A549 treated with GW870086 at 1 μM for 4 hours (cell line): ENCODE measurements around the gene PRSS8. TPM values are rescaled to one million over a fixed set of nuclear protein-coding genes. Genes with fewer than 3 reads are reported as not detected.

Experiments used
- total RNA-seq: library from RNA; stranded (reverse); fragments of 200-300 nt; extraction: Qiagen RNA extraction; gene quantifications from 5 replicates; pipeline ENCODE4 v1.2.3, GENCODE V29; 2022; ENCODE audit warnings: low read depth

Gene PRSS8
- total RNA-seq, result 0.72 to 1.1 TPM (median 0.85 TPM) in 5 replicates

GRCh38 chr16:31135535-31136286 is at the start of gene PRSS8:
TSS of gene PRSS8 (minus strand) at chr16:31135727. CDS start at chr16:31135498, 229 bp downstream.

GRCh38 chr16:31179747-31180459 is 44.4 kb upstream of the PRSS8 start, which contains the start of gene FUS:
TSS of gene FUS (plus strand) at chr16:31180139. CDS start at chr16:31180215, 76 bp downstream.

DNA sequence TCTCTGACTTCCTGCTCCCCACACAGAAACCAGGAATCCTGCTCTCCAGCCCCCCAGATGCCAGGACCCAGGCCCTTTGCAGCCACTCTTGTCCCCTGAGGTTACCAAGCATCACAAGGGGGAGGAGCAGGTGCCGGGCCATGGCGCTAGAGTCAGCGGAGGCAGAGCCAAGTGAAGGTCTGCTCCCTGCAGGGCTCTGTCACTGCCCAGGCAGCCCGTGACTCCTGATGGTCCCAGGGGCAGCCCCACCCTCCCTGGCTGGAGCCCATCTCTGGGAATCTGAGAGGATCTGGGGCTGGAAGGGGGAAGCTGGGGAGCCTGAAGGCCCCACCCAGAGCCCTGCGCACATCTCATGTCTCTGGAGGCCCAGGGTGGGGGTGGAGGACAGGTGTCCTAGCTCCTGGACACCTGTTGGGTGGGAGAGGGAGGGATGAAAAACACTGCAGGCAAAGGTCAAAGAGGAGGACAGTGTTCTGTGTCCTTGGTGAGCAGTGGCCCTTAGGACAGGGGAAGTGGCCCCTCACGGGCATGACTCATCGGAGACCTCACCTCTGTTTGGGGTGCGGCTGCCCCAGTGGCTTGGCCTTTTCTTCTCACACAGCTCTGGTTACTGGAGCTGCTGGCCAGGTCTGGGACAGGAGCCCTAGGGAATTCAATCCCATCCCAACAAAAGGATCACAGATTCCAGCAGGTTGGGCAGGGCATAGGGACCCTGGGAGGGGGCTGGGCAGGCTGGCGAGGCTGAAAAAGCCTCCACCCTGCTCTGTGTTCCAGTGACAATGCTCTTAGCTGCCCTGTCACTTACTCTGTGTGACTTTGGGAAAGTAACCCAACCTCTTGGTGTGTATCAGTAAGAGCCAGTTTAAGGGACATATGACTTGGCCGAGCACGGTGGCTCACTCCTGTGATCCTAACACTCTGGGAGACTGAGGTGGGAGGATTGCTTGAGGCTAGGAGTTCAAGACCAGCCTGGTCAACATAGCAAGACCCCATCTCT is 14.7 kb upstream of the PRSS8 start, which contains the start of gene PRSS36:
PRSS36 (minus strand) TSS at position 173 of the 997 bp plus-strand sequence; CDS start at position 142, 31 bp downstream.

GRCh38 chr16:31117384-31118222 is 17.9 kb downstream of the PRSS8 start, which contains the start of gene KAT8:
TSS of gene KAT8 (plus strand) at chr16:31117664. CDS start at chr16:31117682, 18 bp downstream.

GRCh38 chr16:31108035-31108793 is 27.3 kb downstream of the PRSS8 start, which contains the start of gene BCKDK:
TSS of gene BCKDK (plus strand) at chr16:31108386. CDS start at chr16:31109224, 838 bp downstream.

DNA sequence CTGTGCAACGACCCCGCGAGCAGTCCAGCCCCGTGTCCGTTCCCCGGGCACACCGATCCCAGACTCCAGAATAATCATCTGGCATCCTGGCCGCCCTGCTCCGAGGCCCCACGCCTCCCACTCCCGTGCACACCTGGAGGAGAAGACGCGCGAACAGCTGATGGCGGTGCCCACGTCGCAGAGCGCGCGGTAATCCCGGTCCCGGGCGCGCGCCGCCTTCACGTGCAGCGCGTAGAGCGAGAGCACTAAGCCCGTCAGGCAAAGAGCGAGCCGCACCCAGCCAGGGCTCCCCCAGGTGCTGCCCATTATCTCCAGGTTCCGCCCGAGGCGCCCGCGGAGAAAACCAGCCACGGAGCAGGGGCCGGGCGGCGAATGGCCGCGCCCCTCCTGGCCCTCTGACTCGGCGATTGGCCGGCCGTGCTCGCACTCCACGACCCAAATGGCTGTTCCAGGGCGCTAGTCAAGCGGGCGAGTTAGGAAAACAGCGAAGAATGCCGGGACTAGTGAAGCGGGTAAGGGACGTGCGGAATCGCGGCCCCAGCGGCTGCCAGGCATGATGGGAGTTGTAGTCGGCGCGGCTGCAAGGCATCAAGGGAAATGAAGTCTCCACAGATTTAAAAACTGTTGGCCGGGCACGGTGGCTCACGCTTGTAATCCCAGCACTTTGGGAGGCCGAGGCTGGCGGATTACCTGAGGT is 41.0 kb downstream of the PRSS8 start, which contains the start of gene VKORC1:
VKORC1 (minus strand) TSS at position 374 of the 697 bp plus-strand sequence; CDS start at position 306, 68 bp downstream.

DNA sequence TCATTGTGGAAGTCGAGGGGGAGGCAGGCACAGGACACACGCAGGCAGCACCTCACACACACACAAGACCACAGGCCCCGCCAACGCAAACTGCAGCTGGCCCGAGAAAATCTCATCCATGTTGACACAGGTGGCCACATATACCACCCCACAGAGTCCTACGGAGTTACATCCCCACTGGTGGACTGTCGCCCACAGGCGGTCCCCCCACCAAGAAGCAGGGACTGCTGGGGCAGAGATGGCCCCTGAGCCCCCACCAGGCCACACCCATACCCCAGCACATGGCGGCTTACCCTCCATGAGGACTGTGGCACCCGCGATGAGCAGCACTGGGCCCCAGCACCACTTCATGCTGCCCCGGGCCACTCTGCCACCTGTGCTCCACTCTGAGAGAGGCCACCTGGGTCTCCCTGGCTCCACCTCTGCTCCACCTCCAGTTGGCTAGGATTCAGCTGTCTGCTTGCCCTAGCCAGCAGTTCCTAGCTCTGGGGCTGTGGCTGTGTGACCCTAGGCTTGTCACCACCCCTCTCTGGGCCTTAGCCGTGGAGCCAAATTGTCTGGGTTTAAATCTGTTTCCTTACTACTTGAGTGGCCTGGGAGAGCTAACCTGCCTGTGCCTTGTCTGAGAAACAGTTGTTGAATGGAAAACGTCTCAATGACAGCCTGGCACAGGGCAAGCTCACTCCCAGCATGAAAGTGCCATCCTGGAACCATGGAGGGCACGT is 46.9 kb downstream of the PRSS8 start, which contains the start of gene PRSS53:
PRSS53 (minus strand) TSS at position 485 of the 725 bp plus-strand sequence; CDS start at position 351, 134 bp downstream.

Other genes with a start within 250 kb of the PRSS8 start
- gene BCL7C, start 241.7 kb downstream of the PRSS8 start, total RNA-seq, result 26.1 to 42.8 TPM (median 37.7 TPM) in 5 replicates
- 0.13 to 0.39 TPM (median 0.23 TPM) in 4 of 5 replicates, not detected in the other for gene CTF1, start 239.1 kb downstream of the PRSS8 start, total RNA-seq
- gene FBXL19, start 212.2 kb downstream of the PRSS8 start, total RNA-seq, result 12.9 to 20.9 TPM (median 19.0 TPM) in 5 replicates
- gene ORAI3, start 186.7 kb downstream of the PRSS8 start, total RNA-seq, result 10.0 to 14.0 TPM (median 12.7 TPM) in 5 replicates
- 13.9 to 22.3 TPM (median 19.3 TPM) in 5 replicates for gene SETD1A, start 178.0 kb downstream of the PRSS8 start, total RNA-seq
- gene HSD3B7, start 150.5 kb downstream of the PRSS8 start, total RNA-seq, result 14.0 to 17.1 TPM (median 14.3 TPM) in 5 replicates
- 1.5 to 2.2 TPM (median 2.0 TPM) in 5 replicates for gene STX1B, start 125.1 kb downstream of the PRSS8 start, total RNA-seq
- 57.2 to 70.6 TPM (median 65.1 TPM) in 5 replicates for gene STX4, start 102.2 kb downstream of the PRSS8 start, total RNA-seq
- 12.1 to 21.1 TPM (median 15.1 TPM) in 5 replicates for gene ZNF668, start 61.5 kb downstream of the PRSS8 start, total RNA-seq
- 8.4 to 10.9 TPM (median 10.0 TPM) in 5 replicates for gene ZNF646, start 61.3 kb downstream of the PRSS8 start, total RNA-seq
- 1.00 to 2.0 TPM (median 1.1 TPM) in 5 replicates for gene PRSS53, start 46.8 kb downstream of the PRSS8 start, total RNA-seq
- gene VKORC1, start 40.9 kb downstream of the PRSS8 start, total RNA-seq, result 105 to 143 TPM (median 141 TPM) in 5 replicates
- gene BCKDK, start 27.3 kb downstream of the PRSS8 start, total RNA-seq, result 39.1 to 56.9 TPM (median 51.7 TPM) in 5 replicates
- 41.4 to 47.3 TPM (median 43.6 TPM) in 5 replicates for gene KAT8, start 18.1 kb downstream of the PRSS8 start, total RNA-seq
- gene PRSS36, start 14.3 kb upstream of the PRSS8 start, total RNA-seq, result 0.59 to 1.5 TPM (median 1.1 TPM) in 5 replicates
- gene FUS, start 44.4 kb upstream of the PRSS8 start, total RNA-seq, result 517 to 557 TPM (median 522 TPM) in 5 replicates
- gene PYCARD, start 67.0 kb upstream of the PRSS8 start, total RNA-seq, result 31.2 to 47.1 TPM (median 36.9 TPM) in 5 replicates
- gene TRIM72, start 78.4 kb upstream of the PRSS8 start, total RNA-seq, result 0.02 to 0.08 TPM (median 0.03 TPM) in 5 replicates
- not detected in 5 replicates for gene PYDC1, start 81.4 kb upstream of the PRSS8 start, total RNA-seq
- 0.91 to 2.1 TPM (median 1.8 TPM) in 5 replicates for gene ITGAM, start 124.2 kb upstream of the PRSS8 start, total RNA-seq
- 1.0 to 2.4 TPM (median 1.3 TPM) in 5 replicates for gene ITGAX, start 219.4 kb upstream of the PRSS8 start, total RNA-seq